Measurements from ENCODE around the gene EFCAB6.

DNA sequence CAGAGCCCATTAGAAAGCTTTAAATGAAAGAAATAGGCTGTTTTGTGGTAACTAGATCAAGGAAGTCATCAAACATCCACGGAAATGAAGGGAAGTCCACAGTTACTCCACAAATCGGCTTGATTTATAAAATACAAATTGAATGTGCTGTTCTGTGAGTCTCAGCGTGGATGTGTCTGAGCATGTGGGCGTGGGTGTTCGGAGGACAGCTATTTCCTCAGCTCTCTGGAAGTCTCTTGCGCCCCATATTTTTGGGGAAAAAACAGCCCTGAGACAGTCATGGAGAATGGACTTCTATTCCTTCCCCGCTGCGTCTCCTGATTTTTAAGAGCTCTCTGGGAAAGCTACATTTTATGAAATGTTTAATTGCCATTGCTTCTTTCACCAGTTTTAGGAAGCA lies 144.4 kb downstream of the EFCAB6 start:
- TF ChIP-seq EP300 (IDR thresholded peaks at IDR 0.05; ENCODE audit: borderline replicate concordance) (no peak), EGR1 (IDR thresholded peaks at IDR 0.05) (no peak), TAF1 (IDR thresholded peaks at IDR 0.05; ENCODE audit: low read depth) (no peak), FOXM1 (IDR thresholded peaks at IDR 0.05; ENCODE audit: borderline replicate concordance, low read depth) (no peak), TEAD4 (IDR thresholded peaks at IDR 0.05) (no peak), YY1 (IDR thresholded peaks at IDR 0.05; ENCODE audit: low read depth) (no peak), CREB1 (IDR thresholded peaks at IDR 0.05; ENCODE audit: low read depth) (no peak), ZBTB7A (IDR thresholded peaks at IDR 0.05; ENCODE audit: low read depth) (no peak), CEBPB (IDR thresholded peaks at IDR 0.05) (no peak), RAD21 (IDR thresholded peaks at IDR 0.05; ENCODE audit: low read depth) (no peak), NFIC (IDR thresholded peaks at IDR 0.05) (no peak), TCF12 (IDR thresholded peaks at IDR 0.05; ENCODE audit: low read depth) (no peak)
- TF ChIP-seq, protein P1, sequence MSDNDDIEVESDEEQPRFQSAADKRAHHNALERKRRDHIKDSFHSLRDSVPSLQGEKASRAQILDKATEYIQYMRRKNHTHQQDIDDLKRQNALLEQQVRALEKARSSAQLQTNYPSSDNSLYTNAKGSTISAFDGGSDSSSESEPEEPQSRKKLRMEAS (IDR thresholded peaks at IDR 0.05), result no peak
- TF ChIP-seq, protein P2, sequence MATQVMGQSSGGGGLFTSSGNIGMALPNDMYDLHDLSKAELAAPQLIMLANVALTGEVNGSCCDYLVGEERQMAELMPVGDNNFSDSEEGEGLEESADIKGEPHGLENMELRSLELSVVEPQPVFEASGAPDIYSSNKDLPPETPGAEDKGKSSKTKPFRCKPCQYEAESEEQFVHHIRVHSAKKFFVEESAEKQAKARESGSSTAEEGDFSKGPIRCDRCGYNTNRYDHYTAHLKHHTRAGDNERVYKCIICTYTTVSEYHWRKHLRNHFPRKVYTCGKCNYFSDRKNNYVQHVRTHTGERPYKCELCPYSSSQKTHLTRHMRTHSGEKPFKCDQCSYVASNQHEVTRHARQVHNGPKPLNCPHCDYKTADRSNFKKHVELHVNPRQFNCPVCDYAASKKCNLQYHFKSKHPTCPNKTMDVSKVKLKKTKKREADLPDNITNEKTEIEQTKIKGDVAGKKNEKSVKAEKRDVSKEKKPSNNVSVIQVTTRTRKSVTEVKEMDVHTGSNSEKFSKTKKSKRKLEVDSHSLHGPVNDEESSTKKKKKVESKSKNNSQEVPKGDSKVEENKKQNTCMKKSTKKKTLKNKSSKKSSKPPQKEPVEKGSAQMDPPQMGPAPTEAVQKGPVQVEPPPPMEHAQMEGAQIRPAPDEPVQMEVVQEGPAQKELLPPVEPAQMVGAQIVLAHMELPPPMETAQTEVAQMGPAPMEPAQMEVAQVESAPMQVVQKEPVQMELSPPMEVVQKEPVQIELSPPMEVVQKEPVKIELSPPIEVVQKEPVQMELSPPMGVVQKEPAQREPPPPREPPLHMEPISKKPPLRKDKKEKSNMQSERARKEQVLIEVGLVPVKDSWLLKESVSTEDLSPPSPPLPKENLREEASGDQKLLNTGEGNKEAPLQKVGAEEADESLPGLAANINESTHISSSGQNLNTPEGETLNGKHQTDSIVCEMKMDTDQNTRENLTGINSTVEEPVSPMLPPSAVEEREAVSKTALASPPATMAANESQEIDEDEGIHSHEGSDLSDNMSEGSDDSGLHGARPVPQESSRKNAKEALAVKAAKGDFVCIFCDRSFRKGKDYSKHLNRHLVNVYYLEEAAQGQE (IDR thresholded peaks at IDR 0.05; ENCODE audit: low read depth), result no peak

Measured in Ishikawa (cell line).